Chondrocyte (in vitro differentiated cells): ENCODE results near the gene CMSS1. TPM values are rescaled to one million over a fixed set of nuclear protein-coding genes. Genes with fewer than 3 reads are reported as not detected.

Experiments used
- DNase-seq: peaks from one replicate; pipeline ENCODE4 v3.0.0; 2021; ENCODE audit warnings: mixed read lengths, low spot score
- H3K27ac Mint-ChIP-seq: one replicate; pipeline ENCODE4 v1.8.0; 2021; ENCODE audit warnings: mild to moderate bottlenecking, moderate library complexity, mixed read lengths; ENCODE audit not compliant: unreplicated experiment
- H3K27me3 Mint-ChIP-seq: 2 replicates; pipeline ENCODE4 v1.8.0; 2021; ENCODE audit warnings: low read depth, mixed read lengths
- H3K36me3 Mint-ChIP-seq: 2 replicates; pipeline ENCODE4 v1.8.0; 2021; ENCODE audit warnings: low read depth, mixed read lengths
- H3K4me1 Mint-ChIP-seq: 2 replicates; pipeline ENCODE4 v1.8.0; 2021; ENCODE audit warnings: low read depth, mild to moderate bottlenecking, mixed read lengths
- H3K4me3 Mint-ChIP-seq: one replicate; pipeline ENCODE4 v1.8.0; 2021; ENCODE audit warnings: mild to moderate bottlenecking, moderate library complexity, mixed read lengths; ENCODE audit not compliant: unreplicated experiment
- H3K9me3 Mint-ChIP-seq: 2 replicates; pipeline ENCODE4 v1.8.0; 2021; ENCODE audit warnings: low read depth, mixed read lengths
- total RNA-seq: library from RNA; stranded (reverse); gene quantifications from 3 replicates; pipeline ENCODE4 v1.2.1, GENCODE V29; 2021
- TF ChIP-seq, protein P1 (sequence below): fragments of 200-600 bp; sonication (generic); IDR thresholded peaks from 2 replicates; pipeline ENCODE4 v1.5.0; 2021; ENCODE audit warnings: antibody characterized with exemption, mild to moderate bottlenecking, moderate library complexity

The CMSS1 gene
- total RNA-seq, 1 donor from 2014 or later, result 19.5 TPM

- no peak overlapping the region for H3K27ac Mint-ChIP-seq
- no peaks in the 10 kb centered on the region for H3K9me3 Mint-ChIP-seq
- TF ChIP-seq, protein P1, sequence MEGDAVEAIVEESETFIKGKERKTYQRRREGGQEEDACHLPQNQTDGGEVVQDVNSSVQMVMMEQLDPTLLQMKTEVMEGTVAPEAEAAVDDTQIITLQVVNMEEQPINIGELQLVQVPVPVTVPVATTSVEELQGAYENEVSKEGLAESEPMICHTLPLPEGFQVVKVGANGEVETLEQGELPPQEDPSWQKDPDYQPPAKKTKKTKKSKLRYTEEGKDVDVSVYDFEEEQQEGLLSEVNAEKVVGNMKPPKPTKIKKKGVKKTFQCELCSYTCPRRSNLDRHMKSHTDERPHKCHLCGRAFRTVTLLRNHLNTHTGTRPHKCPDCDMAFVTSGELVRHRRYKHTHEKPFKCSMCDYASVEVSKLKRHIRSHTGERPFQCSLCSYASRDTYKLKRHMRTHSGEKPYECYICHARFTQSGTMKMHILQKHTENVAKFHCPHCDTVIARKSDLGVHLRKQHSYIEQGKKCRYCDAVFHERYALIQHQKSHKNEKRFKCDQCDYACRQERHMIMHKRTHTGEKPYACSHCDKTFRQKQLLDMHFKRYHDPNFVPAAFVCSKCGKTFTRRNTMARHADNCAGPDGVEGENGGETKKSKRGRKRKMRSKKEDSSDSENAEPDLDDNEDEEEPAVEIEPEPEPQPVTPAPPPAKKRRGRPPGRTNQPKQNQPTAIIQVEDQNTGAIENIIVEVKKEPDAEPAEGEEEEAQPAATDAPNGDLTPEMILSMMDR, result no peak
- peaks cover 10% of the 10 kb centered on the region for H3K4me1 Mint-ChIP-seq
- no peak for DNase-seq
- no peak overlapping the region for H3K4me3 Mint-ChIP-seq
- no peaks in the 10 kb centered on the region for H3K36me3 Mint-ChIP-seq
- H3K27me3 Mint-ChIP-seq, result no peaks in the 10 kb centered on the region
Observed at GRCh38 chr3:99883138-99883461, 65.4 kb downstream of the CMSS1 start.

- TF ChIP-seq, protein P1, result no peak
- no peak for DNase-seq
- Mint-ChIP-seq H3K27ac (no peak overlapping the region), H3K4me1 (peaks cover 6% of the 10 kb centered on the region), H3K36me3 (no peaks in the 10 kb centered on the region), H3K4me3 (no peak overlapping the region), H3K9me3 (no peaks in the 10 kb centered on the region), H3K27me3 (no peaks in the 10 kb centered on the region)
Observed at GRCh38 chr3:99883693-99884092, 66.0 kb downstream of the CMSS1 start.

DNA sequence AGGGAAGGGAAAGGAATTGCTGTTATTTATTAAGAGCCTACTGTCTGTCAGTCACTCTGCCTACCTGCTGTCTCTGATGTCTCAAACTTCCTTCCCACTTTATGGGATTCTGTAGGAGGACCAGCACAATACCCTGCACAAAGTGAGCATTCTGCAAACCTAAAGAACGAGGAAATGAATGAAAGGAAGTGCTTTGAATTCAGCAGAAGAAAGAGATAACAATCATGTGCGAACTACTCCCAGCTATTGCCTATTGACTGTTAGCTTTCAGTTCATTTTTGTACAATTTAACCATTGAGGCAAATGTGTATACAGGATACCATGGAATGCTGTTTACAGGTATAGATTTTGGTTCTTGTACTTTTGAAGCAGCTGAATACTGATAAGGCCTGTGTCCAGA lies 66.8 kb downstream of the CMSS1 start:
- Mint-ChIP-seq H3K27ac (no peak overlapping the region), H3K36me3 (no peaks in the 10 kb centered on the region), H3K4me1 (peaks cover 6% of the 10 kb centered on the region), H3K4me3 (no peak overlapping the region), H3K27me3 (no peaks in the 10 kb centered on the region), H3K9me3 (no peaks in the 10 kb centered on the region)
- TF ChIP-seq, protein P1, result no peak
- no peak for DNase-seq

DNA sequence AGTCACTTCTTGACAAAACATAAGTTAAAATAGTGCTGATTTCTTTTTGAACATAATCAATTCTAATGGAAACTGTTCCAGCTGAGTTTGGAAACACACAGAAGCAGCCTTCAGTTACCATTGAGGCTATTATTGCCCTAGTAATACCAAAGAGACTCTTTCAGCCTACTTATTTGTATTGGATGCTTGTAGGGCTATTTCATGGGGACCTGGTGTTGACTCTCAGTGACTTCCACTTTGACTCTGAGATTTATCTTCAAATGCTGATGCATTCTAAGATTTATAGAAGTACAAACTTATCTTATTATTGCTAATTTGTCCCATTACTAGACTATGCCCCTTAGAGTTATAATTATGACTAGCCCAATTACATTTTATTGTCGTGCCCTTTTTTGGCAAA lies 67.4 kb downstream of the CMSS1 start:
- no peak for DNase-seq
- Mint-ChIP-seq H3K27ac (no peak overlapping the region), H3K4me1 (peaks cover 6% of the 10 kb centered on the region), H3K36me3 (no peaks in the 10 kb centered on the region), H3K4me3 (no peak overlapping the region), H3K27me3 (no peaks in the 10 kb centered on the region), H3K9me3 (peaks cover 2% of the 10 kb centered on the region)
- TF ChIP-seq, protein P1, result no peak

- H3K27me3 Mint-ChIP-seq, result no peaks in the 10 kb centered on the region
- DNase-seq, result no peak
- TF ChIP-seq, protein P1, result no peak
- H3K4me3 Mint-ChIP-seq, result no peak overlapping the region
- no peak overlapping the region for H3K27ac Mint-ChIP-seq
- no peaks in the 10 kb centered on the region for H3K36me3 Mint-ChIP-seq
- H3K9me3 Mint-ChIP-seq, result peaks cover 3% of the 10 kb centered on the region
- H3K4me1 Mint-ChIP-seq, result peaks cover 6% of the 10 kb centered on the region
Observed at GRCh38 chr3:99885851-99886250, 68.2 kb downstream of the CMSS1 start.
